Adrenal gland (tissue), 5 donors: ENCODE results near the gene COMMD4.

ENCODE experiments used
- CTCF ChIP-seq, 6 experiments: fragments of 450-650 bp in 4 of 6; fragments of 200-600 bp in 2 of 6; sonication (generic) in 1 of 6; IDR thresholded peaks; 1 replicate in 5 of 6; 2 replicates in 1 of 6; pipeline versions ENCODE4 v1.5.1 to v1.8.0; 2016 to 2021; ENCODE audit warnings: antibody characterized with exemption in 6 of 6, mild to moderate bottlenecking in 2 of 6, moderate library complexity in 1 of 6
- POLR2A ChIP-seq, 2 donors: fragments of 450-650 bp; IDR thresholded peaks; one replicate each; pipeline ENCODE4 v1.6.1; 2017; ENCODE audit warnings: antibody characterized with exemption in 2 of 2, mild to moderate bottlenecking in 2 of 2, moderate library complexity in 1 of 2
- donor health status: DM: no; HTN: no; CAD: no.

DNA sequence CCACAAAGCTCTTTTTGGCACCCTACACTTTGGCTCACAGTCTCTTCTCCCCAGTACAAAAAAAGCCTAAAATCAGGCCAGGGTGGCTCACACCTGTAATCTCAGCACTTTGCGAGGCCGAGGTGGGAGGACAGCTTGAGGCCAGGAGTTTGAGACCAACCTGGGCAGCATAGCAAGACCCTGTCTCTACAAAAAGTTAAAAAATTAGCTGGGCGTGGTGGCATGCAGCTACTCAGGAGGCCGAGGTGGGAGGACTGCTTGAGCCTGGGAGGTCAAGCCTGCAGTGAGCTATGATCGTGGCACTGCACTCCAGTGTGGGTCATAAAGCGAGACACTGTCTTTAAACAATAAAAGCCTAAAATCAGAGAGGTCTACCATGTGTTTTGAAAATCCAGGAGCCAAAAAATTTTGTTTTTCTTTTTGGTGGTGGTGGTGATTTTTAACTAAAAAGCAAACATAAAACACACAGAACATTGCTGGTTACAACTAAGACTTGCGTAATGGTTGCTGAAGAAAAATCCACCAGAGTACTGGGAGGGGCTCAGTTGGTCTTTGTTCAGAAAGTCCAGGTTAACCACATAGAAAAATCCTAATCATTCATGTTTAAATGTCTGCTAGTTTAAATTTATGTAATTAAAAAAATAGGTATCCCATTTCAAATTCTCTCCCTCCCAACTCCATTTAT lies 34.2 kb downstream of the COMMD4 start:
- TF ChIP-seq CTCF (IDR thresholded peaks at IDR 0.05) (no peak), POLR2A (IDR thresholded peaks at IDR 0.05) (no peak)
